ENCODE data around the gene DPEP1. TPM values are rescaled to one million over a fixed set of nuclear protein-coding genes. Genes with fewer than 3 reads are reported as not detected.

Gene DPEP1
- total RNA-seq, 1 experiment from 2014 or later: 1.1 TPM

GRCh38 chr16:89638455-89638854 lies 25.0 kb downstream of the DPEP1 start:
- DNase-seq: no peak
- Histone ChIP-seq H2AFZ (ENCODE audit: low read length) (no peak overlapping the region), H3T11ph (ENCODE audit: low read length) (no peak overlapping the region), H3K9ac (ENCODE audit: extremely low read depth, insufficient read length, low read length) (no peak overlapping the region), H2BK120ac (ENCODE audit: low read depth, low read length, poor library complexity, severe bottlenecking) (no peak overlapping the region), H2BK5ac (ENCODE audit: insufficient read length, low read length) (no peak overlapping the region), H3K23me2 (ENCODE audit: insufficient read length, low read depth, low read length, poor library complexity, severe bottlenecking) (no peaks in the 10 kb centered on the region), H3K79me1 (ENCODE audit: insufficient read depth, low read depth, low read length, poor library complexity, severe bottlenecking) (no peaks in the 10 kb centered on the region), H2BK15ac (ENCODE audit: low read depth, low read length) (no peak overlapping the region), H3K18ac (ENCODE audit: insufficient read length, low read depth, low read length) (no peak overlapping the region), H3K27me3 (ENCODE audit: insufficient read depth, low read length) (peaks cover 2% of the 10 kb centered on the region; the same call in 1 of the 2 replicates), H3K79me2 (ENCODE audit: insufficient read depth, low read length) (no peaks in the 10 kb centered on the region), H3K4me2 (ENCODE audit: insufficient read depth, insufficient read length, low read length) (no peak overlapping the region), H4K20me1 (ENCODE audit: control insufficient read depth, insufficient read depth, insufficient read length) (no peaks in the 10 kb centered on the region), H3K9me3 (ENCODE audit: control insufficient read depth, low read depth, low read length) (no peaks in the 10 kb centered on the region), H3K27ac (ENCODE audit: insufficient read length, low read depth, low read length) (no peak overlapping the region), H2BK20ac (ENCODE audit: low read depth, low read length, poor library complexity, severe bottlenecking) (no peak overlapping the region), H4K91ac (ENCODE audit: insufficient read length, low read depth, low read length) (no peak overlapping the region), H3K14ac (ENCODE audit: insufficient read depth, low read length) (no peak overlapping the region), H2AK5ac (ENCODE audit: insufficient read length, low read length) (no peak overlapping the region), H4K8ac (replicated peaks; ENCODE audit: insufficient read length, low read depth, low read length) (no peak overlapping the region), H2BK12ac (ENCODE audit: insufficient read length, low read depth, low read length) (no peak overlapping the region), H3K4ac (ENCODE audit: low read depth, low read length) (no peak overlapping the region), H3K23ac (ENCODE audit: insufficient read length, low read depth, low read length) (no peak overlapping the region), H3K4me1 (ENCODE audit: insufficient read depth, low read length) (no peaks in the 10 kb centered on the region), H3K56ac (ENCODE audit: insufficient read length, low read depth, low read length) (no peak overlapping the region), H4K5ac (ENCODE audit: insufficient read length, low read depth, low read length) (no peak overlapping the region)
- H3K4me3 Mint-ChIP-seq: 0 out of 5 replicates have a peak overlapping the region, but pooled peaks of 1 of the 2 experiments have one; percentile 17
- no peaks in the 10 kb centered on the region for H3K36me3 Mint-ChIP-seq (ENCODE audit: insufficient read depth in 1 of 3, low read depth in 3 of 3)
- no peaks in the 10 kb centered on the region for H3K9me3 Mint-ChIP-seq
- no peak for TF ChIP-seq CTCF (conservative IDR thresholded peaks at IDR 0.05)
- WGBS (ENCODE audit: extremely low coverage, insufficient read length, low lambda C conversion rate): no CpG with 5 or more reads among the region's 10 CpGs
- no peak overlapping the region for H3K27ac Mint-ChIP-seq
- H3K4me1 Mint-ChIP-seq: peaks cover 10 to 11% of the 10 kb centered on the region in 2 experiments
- H3K27me3 Mint-ChIP-seq (ENCODE audit: low read depth): peaks cover 19% of the 10 kb centered on the region

Data from H9 (cell line).